Stomach smooth muscle (tissue), 2 donors: ENCODE data around the gene PRKD3.

Experiments used
- H3K27ac ChIP-seq: one replicate; pipeline ENCODE4 v1.7.0; 2013; ENCODE audit warnings: mild to moderate bottlenecking, low read length, inconsistent platforms
- H3K27me3 ChIP-seq, 2 donors: one replicate each; pipeline ENCODE4 v1.7.0; 2013; ENCODE audit warnings: low read length in 2 of 2; ENCODE audit not compliant: insufficient read depth in 2 of 2, control insufficient read depth in 1 of 2
- H3K36me3 ChIP-seq, 2 donors: one replicate each; pipeline ENCODE4 v1.7.0; 2013; ENCODE audit warnings: low read length in 2 of 2; ENCODE audit not compliant: control insufficient read depth in 2 of 2, insufficient read depth in 2 of 2
- H3K4me1 ChIP-seq: one replicate; pipeline ENCODE4 v1.7.0; 2013; ENCODE audit warnings: low read length; ENCODE audit not compliant: control insufficient read depth, insufficient read depth
- H3K4me3 ChIP-seq, 2 donors: one replicate each; pipeline ENCODE4 v1.7.0; 2013; ENCODE audit warnings: low read length in 2 of 2
- H3K9ac ChIP-seq, 2 donors: one replicate each; pipeline ENCODE4 v1.7.0; 2013; ENCODE audit warnings: low read length in 2 of 2, mild to moderate bottlenecking in 1 of 2
- H3K9me3 ChIP-seq, 2 donors: one replicate each; pipeline ENCODE4 v1.7.0; 2013; ENCODE audit warnings: low read length in 2 of 2; ENCODE audit not compliant: control insufficient read depth in 2 of 2
- donor health status: healthy.
- donor health status: Pancreatic carcinoma.

Gene PRKD3

DNA sequence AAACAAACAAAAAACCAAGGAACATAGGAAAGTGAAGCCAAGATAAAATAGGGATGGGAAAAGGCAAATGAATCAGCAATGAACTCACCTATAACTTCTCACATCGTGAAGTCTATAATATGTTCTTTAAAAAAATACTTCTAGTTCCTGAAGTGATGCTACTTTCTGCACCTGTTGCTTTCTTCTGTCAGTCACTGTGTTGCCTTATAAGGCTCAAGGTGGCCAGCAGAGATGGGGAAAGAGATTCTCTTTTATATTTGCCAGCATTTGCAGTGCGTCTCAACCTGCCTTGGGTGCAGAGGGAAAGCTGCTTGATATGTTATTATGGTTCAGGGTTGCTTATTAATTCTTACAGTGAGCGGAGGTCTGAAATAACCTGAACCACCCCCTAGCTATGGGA is 33.8 kb upstream of the PRKD3 start:
- Histone ChIP-seq H3K27me3 (no peaks in the 10 kb centered on the region), H3K4me3 (no peak overlapping the region), H3K27ac (no peak overlapping the region), H3K4me1 (no peaks in the 10 kb centered on the region), H3K36me3 (no peaks in the 10 kb centered on the region), H3K9me3 (no peaks in the 10 kb centered on the region), H3K9ac (no peak overlapping the region)

DNA sequence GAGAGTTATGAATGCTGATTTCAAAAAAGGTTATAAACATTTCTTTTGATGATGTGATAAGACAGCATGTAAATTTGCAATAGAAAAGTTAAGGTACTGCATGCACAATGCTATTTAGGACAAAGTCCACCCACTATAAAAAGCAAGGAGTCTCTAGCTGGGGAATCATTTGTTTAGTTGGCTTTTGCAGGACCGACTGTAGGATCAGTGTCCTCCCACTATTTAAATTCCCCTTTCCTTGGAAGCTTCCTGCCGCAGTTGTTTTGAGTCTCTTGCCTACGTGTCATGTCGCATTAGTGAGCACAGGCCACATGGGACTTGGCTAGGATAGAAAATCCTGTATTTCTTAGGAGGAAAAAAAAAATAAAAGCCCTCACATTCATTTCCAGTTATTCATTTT is 32.9 kb upstream of the PRKD3 start:
- Histone ChIP-seq H3K4me1 (no peaks in the 10 kb centered on the region), H3K9me3 (no peaks in the 10 kb centered on the region), H3K36me3 (no peaks in the 10 kb centered on the region), H3K27ac (no peak overlapping the region), H3K4me3 (no peak overlapping the region), H3K27me3 (no peaks in the 10 kb centered on the region), H3K9ac (no peak overlapping the region)

DNA sequence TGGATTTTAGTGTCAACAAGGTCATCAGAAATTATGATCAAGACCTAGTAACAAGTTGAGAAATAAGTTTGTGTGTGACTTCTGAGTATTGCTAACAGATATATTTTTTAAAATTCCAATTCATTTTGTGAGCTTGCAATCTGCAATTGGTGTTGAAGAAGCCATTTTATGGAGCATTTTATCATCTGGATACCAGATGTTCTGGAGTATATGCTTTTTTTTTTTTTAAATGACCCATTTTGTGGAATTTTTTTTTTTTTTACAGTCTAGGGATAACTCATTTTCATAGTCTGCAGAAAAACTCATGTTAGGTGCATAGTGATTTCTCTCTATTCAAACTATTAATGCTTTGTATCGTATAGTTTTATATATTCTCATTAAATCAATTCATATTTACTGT is 32.4 kb upstream of the PRKD3 start:
- no peak overlapping the region for H3K9ac ChIP-seq
- H3K27me3 ChIP-seq: no peaks in the 10 kb centered on the region
- no peaks in the 10 kb centered on the region for H3K4me1 ChIP-seq
- H3K36me3 ChIP-seq: no peaks in the 10 kb centered on the region
- no peak overlapping the region for H3K27ac ChIP-seq
- no peak overlapping the region for H3K4me3 ChIP-seq
- H3K9me3 ChIP-seq: no peaks in the 10 kb centered on the region

DNA sequence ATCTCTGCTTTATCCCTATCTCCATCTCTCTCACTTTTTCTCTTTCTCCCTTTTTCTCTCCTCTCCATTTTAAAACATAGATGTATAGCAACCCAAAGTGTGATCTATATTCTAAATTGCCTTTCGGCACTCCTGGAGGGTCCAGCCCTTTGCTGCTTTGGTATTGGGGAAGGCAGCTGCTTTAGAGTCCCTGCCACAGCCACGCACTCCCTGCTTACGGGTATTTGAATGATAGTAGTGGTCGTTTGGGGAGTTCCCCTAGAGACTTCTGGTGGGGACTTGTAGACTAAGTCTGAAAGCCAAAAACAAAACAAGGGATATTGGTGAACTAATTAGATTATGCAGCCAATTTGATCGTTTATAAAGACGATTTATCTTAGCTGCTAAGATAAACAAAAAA is 31.7 kb upstream of the PRKD3 start:
- Histone ChIP-seq H3K4me1 (no peaks in the 10 kb centered on the region), H3K9me3 (no peaks in the 10 kb centered on the region), H3K36me3 (no peaks in the 10 kb centered on the region), H3K4me3 (no peak overlapping the region), H3K27me3 (no peaks in the 10 kb centered on the region), H3K9ac (no peak overlapping the region), H3K27ac (no peak overlapping the region)

DNA sequence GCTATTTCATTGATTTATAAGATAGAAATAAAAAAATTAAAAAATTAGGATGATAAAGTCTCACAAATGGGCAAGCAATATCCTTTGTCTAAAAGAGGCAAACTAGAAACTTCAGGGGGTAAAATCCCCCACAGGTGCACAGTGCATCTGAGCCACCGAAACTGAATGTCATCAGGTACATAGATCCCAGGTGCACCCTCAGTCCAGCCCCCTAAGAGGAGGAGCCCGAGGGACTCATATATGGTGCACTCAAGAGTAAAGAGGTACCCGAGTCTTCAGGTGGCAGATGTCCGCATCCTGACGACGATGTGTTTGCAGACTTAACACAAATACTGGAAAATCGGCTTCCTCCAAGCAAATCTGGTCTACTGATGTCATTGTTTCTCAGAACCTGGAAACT is 31.1 kb upstream of the PRKD3 start:
- no peaks in the 10 kb centered on the region for H3K27me3 ChIP-seq
- H3K27ac ChIP-seq: no peak overlapping the region
- H3K9ac ChIP-seq: no peak overlapping the region
- H3K4me1 ChIP-seq: no peaks in the 10 kb centered on the region
- no peak overlapping the region for H3K4me3 ChIP-seq
- no peaks in the 10 kb centered on the region for H3K9me3 ChIP-seq
- H3K36me3 ChIP-seq: no peaks in the 10 kb centered on the region

DNA sequence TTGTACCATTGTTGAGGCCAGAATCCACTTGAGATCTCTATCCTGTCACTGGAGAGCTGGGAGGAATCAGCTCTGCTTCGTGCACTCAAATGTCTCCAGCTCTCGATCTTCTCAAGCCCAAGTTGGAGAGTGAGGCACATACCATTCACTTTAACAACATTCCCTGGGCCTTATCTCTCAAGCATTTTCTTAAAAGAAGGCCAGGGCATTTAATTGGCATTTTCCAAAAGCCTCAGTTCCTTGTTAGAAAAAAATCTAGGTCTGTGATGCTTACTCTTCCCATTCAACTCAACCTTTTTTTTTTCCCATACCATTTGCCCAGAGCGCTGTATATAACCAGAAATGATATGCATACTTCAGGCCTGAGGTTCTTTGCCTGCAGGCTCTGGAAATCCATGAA is 29.9 kb upstream of the PRKD3 start:
- no peak overlapping the region for H3K9ac ChIP-seq
- no peaks in the 10 kb centered on the region for H3K27me3 ChIP-seq
- H3K36me3 ChIP-seq: no peaks in the 10 kb centered on the region
- no peaks in the 10 kb centered on the region for H3K4me1 ChIP-seq
- no peak overlapping the region for H3K27ac ChIP-seq
- no peaks in the 10 kb centered on the region for H3K9me3 ChIP-seq
- H3K4me3 ChIP-seq: no peak overlapping the region

DNA sequence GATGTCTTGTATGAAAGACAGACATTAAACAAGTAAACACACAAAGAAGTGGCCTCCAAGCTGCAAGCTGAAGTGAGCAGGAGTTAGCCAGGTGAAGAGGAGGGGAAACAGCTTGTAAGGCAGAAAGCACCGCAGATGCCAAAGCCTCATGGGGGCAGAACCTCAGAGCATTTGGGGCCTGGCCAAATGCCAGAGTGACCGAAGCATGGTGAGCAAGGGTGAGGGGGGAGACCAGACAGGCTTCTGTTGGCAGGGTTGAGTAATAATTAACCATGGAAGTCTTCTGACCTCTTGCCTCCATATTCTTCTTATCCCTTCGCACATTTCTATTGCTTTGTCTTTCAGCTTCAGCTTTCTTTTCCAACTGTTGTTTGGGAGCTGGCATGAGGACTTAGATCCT is 25.4 kb upstream of the PRKD3 start:
- peaks cover 3% of the 10 kb centered on the region for H3K4me1 ChIP-seq
- H3K27me3 ChIP-seq: no peaks in the 10 kb centered on the region
- no peaks in the 10 kb centered on the region for H3K9me3 ChIP-seq
- no peak overlapping the region for H3K4me3 ChIP-seq
- no peak overlapping the region for H3K27ac ChIP-seq
- H3K36me3 ChIP-seq: no peaks in the 10 kb centered on the region
- no peak overlapping the region for H3K9ac ChIP-seq

DNA sequence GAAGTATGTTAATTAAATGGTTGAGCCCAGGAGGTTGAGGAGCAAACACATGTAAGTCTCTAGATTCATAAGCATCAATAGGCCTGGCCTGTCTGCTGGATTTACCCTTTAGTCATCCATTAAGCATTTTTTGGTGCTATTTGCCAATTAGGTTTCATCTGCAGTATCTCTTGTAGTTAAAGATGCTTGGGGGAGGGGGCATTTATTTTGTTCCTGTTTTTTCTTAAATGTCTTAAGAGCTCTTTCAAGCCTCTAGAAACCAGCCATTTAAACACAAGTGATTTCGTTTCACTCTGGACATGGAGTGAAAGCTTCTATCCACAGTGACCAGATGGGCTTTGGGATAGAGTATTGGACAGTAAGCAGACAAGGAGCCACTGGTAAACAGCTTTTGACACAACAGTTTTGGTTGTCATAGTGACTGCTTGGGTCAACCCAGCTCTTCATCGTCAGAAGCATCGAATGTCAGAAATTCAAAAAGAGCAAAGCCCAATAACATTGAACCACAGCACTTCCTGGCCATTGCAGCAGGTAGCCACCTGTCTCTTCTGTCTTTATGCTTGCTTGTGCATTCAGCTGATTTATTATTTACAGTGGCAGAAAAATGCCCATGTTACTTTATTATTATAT is 24.7 kb upstream of the PRKD3 start:
- Histone ChIP-seq H3K27ac (no peak overlapping the region), H3K4me1 (peaks cover 10% of the 10 kb centered on the region), H3K27me3 (no peaks in the 10 kb centered on the region), H3K4me3 (no peak overlapping the region), H3K9ac (no peak overlapping the region), H3K9me3 (no peaks in the 10 kb centered on the region), H3K36me3 (no peaks in the 10 kb centered on the region)

DNA sequence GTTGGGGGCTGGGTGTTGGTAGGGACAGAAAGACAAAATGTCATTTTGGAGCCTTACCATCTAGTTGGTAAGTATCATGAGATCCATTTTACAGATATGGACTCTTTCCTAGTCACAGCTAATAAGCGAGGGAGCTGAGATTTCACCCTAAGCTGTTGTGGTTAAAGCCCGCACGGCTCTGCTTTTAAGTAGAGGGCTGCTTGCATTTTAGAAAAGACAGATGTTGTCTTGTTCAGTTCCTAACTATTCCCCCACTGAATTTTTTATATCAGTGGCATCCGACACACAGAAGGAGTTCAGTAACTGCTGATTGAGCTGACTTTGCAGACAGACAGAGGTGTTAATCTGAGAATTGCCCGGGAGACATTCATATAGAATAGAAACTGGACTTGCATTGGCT is 23.5 kb upstream of the PRKD3 start:
- Histone ChIP-seq H3K27me3 (no peaks in the 10 kb centered on the region), H3K9ac (no peak overlapping the region), H3K4me1 (peaks cover 10% of the 10 kb centered on the region), H3K27ac (no peak overlapping the region), H3K4me3 (no peak overlapping the region), H3K9me3 (no peaks in the 10 kb centered on the region), H3K36me3 (no peaks in the 10 kb centered on the region)

DNA sequence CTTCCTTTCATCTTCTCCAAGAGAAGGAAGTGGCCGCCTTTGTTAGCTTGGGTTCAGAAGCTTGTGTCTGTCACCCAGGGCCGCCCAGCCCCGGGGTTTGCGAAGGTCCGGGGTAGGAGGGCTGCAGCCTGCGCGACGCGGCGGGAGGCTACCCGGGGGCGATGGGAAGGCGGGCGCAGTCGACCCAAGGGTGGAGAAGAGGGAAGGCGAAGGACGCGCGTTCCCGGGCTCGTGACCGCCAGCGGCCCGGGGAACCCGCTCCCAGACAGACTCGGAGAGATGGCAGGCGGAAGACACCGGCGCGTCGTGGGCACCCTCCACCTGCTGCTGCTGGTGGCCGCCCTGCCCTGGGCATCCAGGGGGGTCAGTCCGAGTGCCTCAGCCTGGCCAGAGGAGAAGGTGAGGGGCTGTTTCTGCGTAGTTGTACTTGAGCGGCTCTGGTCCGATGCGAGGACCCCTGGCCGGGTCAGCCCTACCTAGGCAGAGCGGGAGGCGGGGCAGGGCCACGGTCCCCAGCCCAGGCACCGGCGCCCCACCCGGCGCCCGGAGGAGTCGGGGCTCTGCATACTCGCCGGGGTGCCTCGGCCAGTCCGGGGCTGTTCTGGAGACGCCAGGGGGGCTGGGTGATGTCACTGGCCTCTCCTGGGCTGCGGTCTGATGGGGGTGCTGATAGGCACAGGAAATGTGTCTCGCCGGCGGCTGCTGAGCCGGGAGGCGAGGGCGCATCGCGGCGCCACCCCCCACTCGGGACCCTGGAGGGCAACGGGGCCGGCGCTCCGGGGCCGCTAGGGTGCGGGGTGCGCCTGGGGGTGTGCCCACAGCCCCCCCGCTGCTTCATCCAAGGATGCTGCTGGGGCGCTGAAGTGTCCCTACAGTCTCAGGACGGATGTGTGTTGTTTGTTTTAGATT is 20.1 kb upstream of the PRKD3 start, which contains the start of gene QPCT:
Gene QPCT (plus strand): TSS at position 178 of the 909 bp plus-strand sequence. CDS start 102 bp downstream, at position 280.
- peak within 1 kb of the TSS; percentile 73 to 81 for H3K4me3 ChIP-seq
- H3K9ac ChIP-seq: peak within 1 kb of the TSS; percentile 42 to 65
- peaks cover 10% of the 10 kb centered on the region for H3K4me1 ChIP-seq

More for the DNA sequence above, 20.1 kb upstream of the PRKD3 start, which contains the start of gene QPCT:
- no peaks in the 10 kb centered on the region for H3K27me3 ChIP-seq
- no peak within 1 kb of the TSS for H3K27ac ChIP-seq
- no peaks in the 10 kb centered on the region for H3K36me3 ChIP-seq
- no peaks in the 10 kb centered on the region for H3K9me3 ChIP-seq
